ENCODE data around the gene DNAI1.

DNA sequence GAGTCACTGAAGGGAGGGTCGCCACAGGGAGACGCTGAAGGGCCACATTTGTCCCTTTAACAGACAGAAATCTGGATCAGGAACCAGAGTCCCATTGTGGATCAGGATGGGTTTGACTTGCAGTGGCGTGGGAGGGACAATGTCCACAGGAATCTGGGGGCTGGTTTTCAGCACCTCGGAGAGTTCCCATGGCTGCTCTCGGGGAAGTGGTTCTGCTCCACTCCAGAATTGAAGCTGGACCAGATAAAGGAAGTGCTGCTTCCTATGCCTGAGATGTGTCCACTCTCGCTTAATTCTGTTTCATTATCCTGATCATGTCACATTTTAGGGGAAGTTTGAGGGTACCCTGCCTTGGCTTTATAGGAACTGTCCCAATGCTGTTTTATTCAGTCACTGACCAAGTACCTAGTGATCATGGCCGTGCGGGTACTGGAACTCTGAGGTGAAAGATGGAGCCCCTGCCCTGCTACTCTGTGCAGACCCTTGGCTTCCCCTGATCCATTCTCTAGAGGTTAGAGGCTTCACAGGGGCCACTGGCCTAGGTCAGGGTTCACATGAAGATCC, 35.4 kb downstream of the DNAI1 start:
- TF ChIP-seq EZH2 (IDR thresholded peaks at IDR 0.05; ENCODE audit: borderline replicate concordance, low read length): no peak
- TF ChIP-seq, protein P1, sequence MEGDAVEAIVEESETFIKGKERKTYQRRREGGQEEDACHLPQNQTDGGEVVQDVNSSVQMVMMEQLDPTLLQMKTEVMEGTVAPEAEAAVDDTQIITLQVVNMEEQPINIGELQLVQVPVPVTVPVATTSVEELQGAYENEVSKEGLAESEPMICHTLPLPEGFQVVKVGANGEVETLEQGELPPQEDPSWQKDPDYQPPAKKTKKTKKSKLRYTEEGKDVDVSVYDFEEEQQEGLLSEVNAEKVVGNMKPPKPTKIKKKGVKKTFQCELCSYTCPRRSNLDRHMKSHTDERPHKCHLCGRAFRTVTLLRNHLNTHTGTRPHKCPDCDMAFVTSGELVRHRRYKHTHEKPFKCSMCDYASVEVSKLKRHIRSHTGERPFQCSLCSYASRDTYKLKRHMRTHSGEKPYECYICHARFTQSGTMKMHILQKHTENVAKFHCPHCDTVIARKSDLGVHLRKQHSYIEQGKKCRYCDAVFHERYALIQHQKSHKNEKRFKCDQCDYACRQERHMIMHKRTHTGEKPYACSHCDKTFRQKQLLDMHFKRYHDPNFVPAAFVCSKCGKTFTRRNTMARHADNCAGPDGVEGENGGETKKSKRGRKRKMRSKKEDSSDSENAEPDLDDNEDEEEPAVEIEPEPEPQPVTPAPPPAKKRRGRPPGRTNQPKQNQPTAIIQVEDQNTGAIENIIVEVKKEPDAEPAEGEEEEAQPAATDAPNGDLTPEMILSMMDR (conservative IDR thresholded peaks at IDR 0.05 in 1 of 2, IDR thresholded peaks at IDR 0.05 in 1 of 2; ENCODE audit: extremely low read depth in 1 of 2, insufficient read depth in 1 of 2, low read depth in 1 of 2, low read length in 2 of 2): no peak
